Parathyroid adenoma (tissue), 2 donors: ENCODE measurements around the gene WDR76.
A peak's percentile ranks its signal among the peaks of the same experiment; 100 is the strongest.

Source experiments
- H2AFZ ChIP-seq: fragments of 300-600 bp; sonication (generic); one replicate; pipeline ENCODE4 v1.7.0; 2017; ENCODE audit warnings: antibody characterized with exemption, mild to moderate bottlenecking
- H3K27ac ChIP-seq: fragments of 300-600 bp; sonication (generic); one replicate; pipeline ENCODE4 v1.7.0; 2017
- H3K27me3 ChIP-seq: fragments of 300-600 bp; sonication (generic); one replicate; pipeline ENCODE4 v1.7.0; 2017; ENCODE audit warnings: low read length; ENCODE audit not compliant: control insufficient read depth, insufficient read depth
- H3K36me3 ChIP-seq: fragments of 300-600 bp; sonication (generic); one replicate; pipeline ENCODE4 v1.7.0; 2017; ENCODE audit warnings: low read length; ENCODE audit not compliant: control insufficient read depth, insufficient read depth
- H3K4me1 ChIP-seq: fragments of 300-600 bp; sonication (generic); one replicate; pipeline ENCODE4 v1.7.0; 2017; ENCODE audit warnings: control low read depth
- H3K4me2 ChIP-seq: fragments of 300-600 bp; sonication (generic); one replicate; pipeline ENCODE4 v1.7.0; 2017; ENCODE audit warnings: low read length
- H3K4me3 ChIP-seq: fragments of 300-600 bp; sonication (generic); one replicate; pipeline ENCODE4 v1.7.0; 2017; ENCODE audit warnings: low read depth, low read length
- H3K79me2 ChIP-seq: fragments of 300-600 bp; sonication (generic); one replicate; pipeline ENCODE4 v1.7.0; 2017; ENCODE audit warnings: control low read depth
- H3K9ac ChIP-seq: fragments of 300-600 bp; sonication (generic); one replicate; pipeline ENCODE4 v1.7.0; 2017; ENCODE audit warnings: mild to moderate bottlenecking
- H3K9me3 ChIP-seq: fragments of 300-600 bp; sonication (generic); one replicate; pipeline ENCODE4 v1.7.0; 2017; ENCODE audit warnings: low read length; ENCODE audit not compliant: control insufficient read depth
- TF ChIP-seq, protein P1 (sequence below): fragments of 300-600 bp; sonication (generic); IDR thresholded peaks from one replicate; pipeline ENCODE4 v1.7.0; 2017; ENCODE audit warnings: antibody characterized with exemption, mild to moderate bottlenecking
- donor health status: primary hyperparathyroidism.

Gene WDR76

DNA sequence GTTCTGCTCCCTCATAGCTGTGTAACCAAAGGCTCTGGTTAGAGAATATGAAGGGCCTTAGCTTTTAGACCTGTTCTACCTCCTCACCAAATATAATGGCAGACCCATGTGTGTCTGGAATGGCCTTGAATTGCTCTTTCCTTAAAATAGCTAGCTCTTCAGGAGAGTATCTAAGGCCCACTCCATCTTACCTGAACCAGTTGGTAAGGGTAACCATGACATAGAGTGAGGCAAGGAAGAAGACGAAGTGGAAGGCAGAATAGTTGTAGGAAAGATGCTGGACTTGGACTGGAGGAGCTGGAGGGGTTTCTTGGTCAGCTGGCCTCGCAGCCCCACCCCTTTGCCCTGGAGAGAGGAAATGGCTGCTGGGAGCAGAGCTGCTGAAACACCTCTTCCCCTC is 31.6 kb upstream of the WDR76 start:
- Histone ChIP-seq H3K4me1 (no peaks in the 10 kb centered on the region), H3K9ac (no peak overlapping the region)

DNA sequence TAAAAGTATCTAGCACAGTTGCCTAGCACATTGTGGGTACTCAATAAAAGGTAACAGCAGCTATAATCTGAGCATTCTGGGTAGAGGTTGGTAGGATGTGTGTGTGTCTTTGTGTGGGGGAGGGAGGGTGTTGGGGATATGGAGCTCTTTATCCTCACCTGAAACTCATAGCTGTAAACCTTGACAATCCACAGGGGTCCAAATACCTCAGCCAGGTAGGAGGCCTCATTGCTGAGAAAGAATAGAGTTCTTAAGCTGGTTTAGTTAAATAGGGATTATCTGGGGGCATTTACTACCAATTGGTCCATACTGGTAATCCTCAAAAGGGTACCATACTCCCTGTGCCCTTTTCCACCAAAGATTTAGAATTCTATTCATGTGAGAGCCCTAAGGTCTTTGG is 30.8 kb upstream of the WDR76 start:
- no peaks in the 10 kb centered on the region for H3K4me1 ChIP-seq
- no peaks in the 10 kb centered on the region for H3K36me3 ChIP-seq

More for the DNA sequence above, 31.6 kb upstream of the WDR76 start:
- peaks cover 10% of the 10 kb centered on the region for H3K79me2 ChIP-seq
- H3K27ac ChIP-seq, result peak overlapping the region; percentile 15
- H3K27me3 ChIP-seq, result no peaks in the 10 kb centered on the region
- TF ChIP-seq, protein P1, sequence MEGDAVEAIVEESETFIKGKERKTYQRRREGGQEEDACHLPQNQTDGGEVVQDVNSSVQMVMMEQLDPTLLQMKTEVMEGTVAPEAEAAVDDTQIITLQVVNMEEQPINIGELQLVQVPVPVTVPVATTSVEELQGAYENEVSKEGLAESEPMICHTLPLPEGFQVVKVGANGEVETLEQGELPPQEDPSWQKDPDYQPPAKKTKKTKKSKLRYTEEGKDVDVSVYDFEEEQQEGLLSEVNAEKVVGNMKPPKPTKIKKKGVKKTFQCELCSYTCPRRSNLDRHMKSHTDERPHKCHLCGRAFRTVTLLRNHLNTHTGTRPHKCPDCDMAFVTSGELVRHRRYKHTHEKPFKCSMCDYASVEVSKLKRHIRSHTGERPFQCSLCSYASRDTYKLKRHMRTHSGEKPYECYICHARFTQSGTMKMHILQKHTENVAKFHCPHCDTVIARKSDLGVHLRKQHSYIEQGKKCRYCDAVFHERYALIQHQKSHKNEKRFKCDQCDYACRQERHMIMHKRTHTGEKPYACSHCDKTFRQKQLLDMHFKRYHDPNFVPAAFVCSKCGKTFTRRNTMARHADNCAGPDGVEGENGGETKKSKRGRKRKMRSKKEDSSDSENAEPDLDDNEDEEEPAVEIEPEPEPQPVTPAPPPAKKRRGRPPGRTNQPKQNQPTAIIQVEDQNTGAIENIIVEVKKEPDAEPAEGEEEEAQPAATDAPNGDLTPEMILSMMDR, result no peak
- no peak overlapping the region for H2AFZ ChIP-seq
- no peak overlapping the region for H3K4me3 ChIP-seq
- no peak overlapping the region for H3K4me2 ChIP-seq
- H3K9me3 ChIP-seq, result no peaks in the 10 kb centered on the region
- no peaks in the 10 kb centered on the region for H3K36me3 ChIP-seq

DNA sequence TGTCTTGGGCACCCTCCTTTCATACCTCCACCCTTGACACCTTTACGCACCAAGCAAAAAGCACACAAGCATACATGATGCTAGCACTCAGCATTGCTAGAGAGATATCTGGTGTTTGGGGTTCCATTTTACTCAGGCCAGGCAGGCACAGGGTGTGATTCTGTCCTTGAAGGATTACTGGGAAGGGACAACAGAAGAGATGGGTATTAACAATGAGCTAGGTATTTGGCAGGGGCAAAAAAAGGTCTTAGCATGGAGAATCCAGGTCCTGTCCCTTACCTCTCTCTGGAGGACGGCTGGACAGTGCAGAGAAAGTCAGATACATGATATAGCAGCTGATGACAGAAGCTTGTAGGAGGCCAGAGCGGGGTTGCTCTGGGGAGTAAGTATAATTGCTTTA is 30.2 kb upstream of the WDR76 start:
- peaks cover 10% of the 10 kb centered on the region for H3K79me2 ChIP-seq
- H3K9ac ChIP-seq, result no peak overlapping the region
- no peaks in the 10 kb centered on the region for H3K27me3 ChIP-seq
- peaks cover 3% of the 10 kb centered on the region for H3K4me1 ChIP-seq
- no peak overlapping the region for H3K27ac ChIP-seq
- no peaks in the 10 kb centered on the region for H3K9me3 ChIP-seq
- H2AFZ ChIP-seq, result no peak overlapping the region
- H3K4me3 ChIP-seq, result no peak overlapping the region
- TF ChIP-seq, protein P1, result no peak
- no peak overlapping the region for H3K4me2 ChIP-seq
- H3K36me3 ChIP-seq, result no peaks in the 10 kb centered on the region

More for the DNA sequence above, 30.8 kb upstream of the WDR76 start:
- Histone ChIP-seq H3K79me2 (peaks cover 10% of the 10 kb centered on the region), H2AFZ (no peak overlapping the region), H3K27ac (no peak overlapping the region), H3K9ac (no peak overlapping the region), H3K4me3 (no peak overlapping the region), H3K4me2 (no peak overlapping the region), H3K27me3 (no peaks in the 10 kb centered on the region), H3K9me3 (no peaks in the 10 kb centered on the region)
- TF ChIP-seq, protein P1, result no peak

DNA sequence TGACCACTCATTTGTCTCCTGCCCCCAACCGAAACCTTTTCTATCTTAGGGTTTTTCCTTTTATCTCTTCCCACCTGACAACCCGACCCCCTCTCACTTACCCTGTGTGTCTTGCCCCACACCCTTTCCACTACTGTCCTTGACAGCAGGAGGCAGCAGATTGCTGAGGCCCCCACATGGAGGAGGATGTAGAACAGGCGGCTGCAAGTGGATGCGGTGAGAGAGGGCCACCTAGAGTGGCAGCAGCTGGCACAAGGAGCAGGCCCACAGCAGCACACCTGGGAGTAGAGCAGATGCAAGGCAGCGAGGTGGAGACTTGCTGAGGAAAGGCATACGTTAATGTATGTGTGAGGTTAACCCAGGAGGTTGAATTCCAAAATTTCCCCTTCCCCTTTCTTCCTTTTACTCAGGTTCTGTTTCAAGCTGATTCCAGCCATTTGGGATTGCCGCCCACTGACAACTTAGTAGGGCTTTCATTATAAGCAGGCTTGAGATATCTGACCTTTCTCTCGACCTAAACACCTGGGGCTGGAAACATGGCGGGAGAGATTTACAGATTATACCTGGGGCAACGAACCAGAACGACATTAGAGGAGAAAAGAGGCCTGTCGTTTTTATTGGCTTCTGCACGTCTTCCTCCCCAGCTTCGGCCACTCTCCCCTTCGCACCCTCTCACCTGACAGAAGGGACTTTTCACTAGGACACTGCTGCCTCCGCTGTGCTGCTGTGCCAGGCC is 27.4 kb upstream of the WDR76 start:
- H3K79me2 ChIP-seq, result peaks cover 5% of the 10 kb centered on the region
- no peaks in the 10 kb centered on the region for H3K9me3 ChIP-seq
- TF ChIP-seq, protein P1, result no peak
- H3K9ac ChIP-seq, result no peak overlapping the region
- H3K27me3 ChIP-seq, result no peaks in the 10 kb centered on the region
- H3K36me3 ChIP-seq, result no peaks in the 10 kb centered on the region
- peaks cover 3% of the 10 kb centered on the region for H3K4me1 ChIP-seq
- H3K27ac ChIP-seq, result peak overlapping the region; percentile 85
- H2AFZ ChIP-seq, result no peak overlapping the region
- H3K4me2 ChIP-seq, result no peak overlapping the region
- H3K4me3 ChIP-seq, result no peak overlapping the region

DNA sequence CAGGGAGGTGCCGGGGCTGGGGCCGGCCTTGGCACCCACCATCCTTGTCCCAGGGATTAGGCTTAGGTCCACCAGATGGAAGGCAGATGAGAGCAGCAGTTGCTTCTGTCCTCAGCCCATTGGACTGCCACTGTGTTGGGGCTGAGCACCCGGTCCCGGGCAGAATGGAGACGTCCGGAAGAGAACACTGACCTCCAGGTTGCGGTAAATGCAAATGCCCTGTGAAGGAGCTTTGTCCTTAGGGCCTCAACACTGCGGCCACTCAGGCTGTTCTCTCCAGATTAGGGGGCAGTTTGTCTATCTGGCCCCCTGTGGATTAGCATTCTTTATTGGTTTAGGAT is 26.9 kb upstream of the WDR76 start, which contains the start of gene SERINC4:
Gene SERINC4, minus strand, starts transcription at position 276 of the 341 bp plus-strand sequence. Its CDS starts 234 bp downstream, at position 42.
- Histone ChIP-seq H3K4me1 (peaks cover 3% of the 10 kb centered on the region), H3K27ac (peak within 1 kb of the TSS; percentile 85)

More for the DNA sequence above, 26.9 kb upstream of the WDR76 start, which contains the start of gene SERINC4:
- H3K27me3 ChIP-seq, result no peaks in the 10 kb centered on the region
- peak within 1 kb of the TSS; percentile 90 for H3K4me2 ChIP-seq
- no peaks in the 10 kb centered on the region for H3K36me3 ChIP-seq
- peak within 1 kb of the TSS; percentile 69 for H2AFZ ChIP-seq
- peaks cover 3% of the 10 kb centered on the region for H3K79me2 ChIP-seq
- H3K9me3 ChIP-seq, result no peaks in the 10 kb centered on the region
- no peak within 1 kb of the TSS for H3K9ac ChIP-seq
- TF ChIP-seq, protein P1, result no peak
- peak within 1 kb of the TSS; percentile 94 for H3K4me3 ChIP-seq
